Neutrophil (primary cell): ENCODE results near the gene GPX2.
"Not testable (repeated sequence)": the region's sequence is repeated elsewhere in the genome, so short reads cannot be mapped to it uniquely, and the experiment has no call there.

Source experiments
- H3K27ac ChIP-seq: fragments of 200-600 bp; sonication (generic); 2 replicates; pipeline ENCODE4 v1.5.1; 2016; ENCODE audit warnings: mild to moderate bottlenecking, moderate library complexity
- H3K27me3 ChIP-seq: fragments of 200-600 bp; sonication (generic); 2 replicates; pipeline ENCODE4 v1.6.0; 2016; ENCODE audit warnings: mild to moderate bottlenecking
- H3K36me3 ChIP-seq: fragments of 200-600 bp; sonication (generic); 2 replicates; pipeline ENCODE4 v1.5.1; 2017
- H3K4me1 ChIP-seq, 2 experiments: fragments of 200-600 bp in 1 of 2; sonication (generic) in 1 of 2; 1 replicate in 1 of 2; 2 replicates in 1 of 2; pipeline versions ENCODE4 v1.5.1 to v1.6.1; 2013 to 2016; ENCODE audit warnings: low read depth in 1 of 2, low read length in 1 of 2, mild to moderate bottlenecking in 1 of 2, moderate library complexity in 1 of 2; ENCODE audit not compliant: control insufficient read depth in 1 of 2, insufficient read depth in 1 of 2
- H3K4me3 ChIP-seq, 2 experiments: fragments of 200-600 bp in 1 of 2; sonication (generic) in 1 of 2; 1 replicate in 1 of 2; 2 replicates in 1 of 2; pipeline ENCODE4 v1.5.1; 2013 to 2016; ENCODE audit warnings: low read depth in 1 of 2, low read length in 1 of 2, mild to moderate bottlenecking in 1 of 2, moderate library complexity in 1 of 2
- H3K9me3 ChIP-seq: fragments of 200-600 bp; sonication (generic); 2 replicates; pipeline ENCODE4 v1.5.1; 2016
- CTCF ChIP-seq: fragments of 200-600 bp; sonication (generic); IDR thresholded peaks from 2 replicates; pipeline ENCODE4 v1.5.1; 2016; ENCODE audit warnings: antibody characterized with exemption

Gene GPX2

GRCh38 chr14:64919215-64919614 is 23.3 kb downstream of the GPX2 start:
- Histone ChIP-seq H3K27ac (no peak overlapping the region), H3K4me3 (no peak overlapping the region), H3K27me3 (no peaks in the 10 kb centered on the region), H3K4me1 (peaks cover 17 to 18% of the 10 kb centered on the region in 2 experiments), H3K36me3 (peaks cover 5% of the 10 kb centered on the region), H3K9me3 (no peaks in the 10 kb centered on the region)
- no peak for TF ChIP-seq CTCF

GRCh38 chr14:64918216-64918615 is 24.3 kb downstream of the GPX2 start:
- TF ChIP-seq CTCF: no peak
- no peaks in the 10 kb centered on the region for H3K9me3 ChIP-seq
- H3K27ac ChIP-seq: no peak overlapping the region
- peaks cover 24 to 25% of the 10 kb centered on the region in 2 experiments for H3K4me1 ChIP-seq
- no peaks in the 10 kb centered on the region for H3K36me3 ChIP-seq
- H3K27me3 ChIP-seq: no peaks in the 10 kb centered on the region
- no peak overlapping the region for H3K4me3 ChIP-seq

GRCh38 chr14:64915797-64916196 is 26.7 kb downstream of the GPX2 start:
- peak overlapping the region; percentile 95 for H3K27ac ChIP-seq
- H3K9me3 ChIP-seq: no peaks in the 10 kb centered on the region
- H3K4me1 ChIP-seq: peaks cover 24 to 25% of the 10 kb centered on the region in 2 experiments
- peaks cover 3% of the 10 kb centered on the region for H3K27me3 ChIP-seq
- no peak for TF ChIP-seq CTCF
- H3K4me3 ChIP-seq: peak overlapping the region; percentile 90 to 92
- no peaks in the 10 kb centered on the region for H3K36me3 ChIP-seq

- peak overlapping the region; percentile 95 for H3K27ac ChIP-seq
- no peaks in the 10 kb centered on the region for H3K9me3 ChIP-seq
- peaks cover 24 to 25% of the 10 kb centered on the region in 2 experiments for H3K4me1 ChIP-seq
- H3K36me3 ChIP-seq: no peaks in the 10 kb centered on the region
- H3K27me3 ChIP-seq: peaks cover 3% of the 10 kb centered on the region
- peak overlapping the region; percentile 90 to 92 for H3K4me3 ChIP-seq
- no peak for TF ChIP-seq CTCF
Measured at GRCh38 chr14:64915029-64915424, 27.5 kb downstream of the GPX2 start.

- Histone ChIP-seq H3K9me3 (no peaks in the 10 kb centered on the region), H3K4me3 (peak within 1 kb of the TSS; percentile 90 to 92), H3K27ac (peak within 1 kb of the TSS; percentile 95), H3K27me3 (peaks cover 3% of the 10 kb centered on the region), H3K4me1 (peaks cover 24 to 25% of the 10 kb centered on the region in 2 experiments), H3K36me3 (no peaks in the 10 kb centered on the region)
- TF ChIP-seq CTCF: no peak
Measured at GRCh38 chr14:64914237-64915028, 28.1 kb downstream of the GPX2 start, which contains the start of gene CHURC1. CHURC1 (plus strand) TSS chr14:64914455; CDS start chr14:64914496, 41 bp downstream.

GRCh38 chr14:64913477-64913876 is 29.1 kb downstream of the GPX2 start:
- Histone ChIP-seq H3K4me3 (peak overlapping the region; percentile 90 to 92), H3K4me1 (peaks cover 24 to 25% of the 10 kb centered on the region in 2 experiments)
- not testable (repeated sequence) for H3K36me3 ChIP-seq, H3K27ac ChIP-seq, H3K27me3 ChIP-seq, H3K9me3 ChIP-seq
